ENCODE data around the gene EPHA6.

The EPHA6 gene

DNA sequence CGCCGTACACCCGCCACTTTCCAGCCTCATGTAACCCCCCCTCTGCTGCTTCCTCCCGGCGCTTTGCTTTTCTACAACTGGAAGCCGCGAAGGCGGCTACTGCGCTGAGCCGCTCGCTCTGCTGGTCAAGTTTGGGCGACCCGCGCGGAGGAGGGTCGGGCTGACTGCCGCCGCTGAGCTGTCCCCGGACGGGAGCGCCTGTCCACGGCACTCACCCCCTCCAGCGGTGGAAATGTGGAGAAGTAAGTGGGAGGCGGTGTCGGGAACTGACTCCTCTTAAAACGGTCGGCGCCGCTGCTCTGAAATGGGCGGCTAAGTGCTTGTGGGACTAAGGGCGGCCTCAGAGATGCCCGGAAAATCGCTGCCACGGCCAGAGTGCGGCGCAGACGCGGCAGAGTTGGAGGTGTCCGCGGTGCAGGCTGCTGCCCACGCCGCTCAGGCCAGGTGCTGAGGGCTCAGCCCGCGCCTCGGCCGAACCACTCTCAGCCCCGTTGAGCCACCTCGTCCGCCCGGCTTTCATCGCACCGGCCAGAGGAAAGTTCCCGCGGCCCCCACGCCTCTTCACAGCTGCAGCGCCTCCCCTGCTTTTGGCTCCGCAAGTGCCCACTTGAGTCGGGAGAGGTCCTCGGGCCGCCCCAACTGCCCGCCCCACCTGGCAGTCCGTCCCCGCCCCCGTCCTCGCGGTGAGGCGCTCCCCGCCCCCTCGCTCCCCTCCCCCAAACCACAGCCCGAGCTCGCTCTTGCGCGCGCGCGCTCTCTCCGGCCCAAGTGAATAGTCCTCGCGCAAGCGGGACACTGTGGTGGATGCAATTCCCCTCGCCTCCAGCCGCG, at the start of gene EPHA6:
EPHA6 (plus strand) TSS at position 775 of the 831 bp plus-strand sequence.
- DNase-seq, result peak; percentile 49

DNA sequence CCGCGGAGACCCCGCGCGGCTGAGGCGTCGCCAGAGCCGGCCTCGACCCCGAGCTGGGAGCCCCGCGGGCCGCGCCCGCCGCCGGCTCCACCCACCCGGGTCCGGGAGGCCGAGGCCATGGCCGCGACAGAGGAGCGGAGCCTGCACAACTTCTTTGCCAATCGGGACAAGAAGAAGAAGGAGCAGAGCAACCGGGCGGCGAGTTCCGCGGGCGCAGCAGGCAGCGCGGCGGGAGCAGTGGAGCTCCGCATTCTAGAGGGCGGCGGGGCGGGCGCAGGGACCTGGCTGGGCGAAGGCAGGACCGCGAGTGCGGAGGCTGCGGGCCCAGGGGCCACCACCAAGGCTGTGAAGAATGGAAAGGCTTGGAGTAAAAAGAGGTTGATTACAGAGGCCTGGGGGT, 37.6 kb upstream of the EPHA6 start:
- no peak for DNase-seq

- no peak for DNase-seq
Observed at GRCh38 chr3:96779810-96780209, 34.6 kb upstream of the EPHA6 start.

DNA sequence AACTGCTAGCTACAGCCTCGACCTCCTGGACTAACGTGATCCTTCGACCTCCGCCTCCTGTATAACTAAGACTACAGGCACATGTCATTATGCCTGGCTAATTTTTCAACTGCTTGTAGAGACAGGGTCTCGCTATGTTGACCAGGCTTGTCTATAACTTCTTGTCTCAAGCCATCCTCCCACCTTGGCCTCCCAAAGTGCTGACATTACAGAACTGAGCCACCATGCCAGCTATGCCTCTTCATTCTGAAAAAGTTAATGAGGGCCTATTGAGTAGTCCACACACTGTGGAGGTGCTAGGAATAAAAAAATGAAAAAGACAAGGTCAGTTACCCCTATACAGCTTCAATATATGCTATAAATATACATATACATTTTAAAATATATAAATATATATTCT, 18.3 kb upstream of the EPHA6 start:
- DNase-seq, result no peak

DNA sequence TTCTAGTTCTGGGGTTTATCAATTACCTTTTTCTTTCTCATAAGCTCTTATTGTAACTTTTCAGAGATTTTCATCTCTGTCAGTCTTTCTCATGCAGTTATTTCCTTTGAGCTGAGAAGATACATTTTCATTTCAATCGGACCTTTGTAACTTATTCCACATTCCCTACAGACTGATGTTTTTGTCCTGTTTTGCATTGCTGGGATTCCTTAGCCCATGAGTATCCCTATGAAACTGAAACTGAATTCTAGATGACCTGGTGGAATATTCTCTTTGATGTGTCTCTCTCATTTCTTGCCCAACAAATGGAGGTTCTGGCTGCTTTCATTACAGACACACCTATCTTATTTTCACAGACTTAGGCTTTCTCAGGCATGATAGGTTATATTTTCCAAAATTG, 10.5 kb upstream of the EPHA6 start:
- DNase-seq, result no peak

- DNase-seq, result no peak
Observed at GRCh38 chr3:96806341-96806740, 8.1 kb upstream of the EPHA6 start.

- DNase-seq, result peak; percentile 68
Observed at GRCh38 chr3:96813134-96813819, 1.1 kb upstream of the EPHA6 start.

DNA sequence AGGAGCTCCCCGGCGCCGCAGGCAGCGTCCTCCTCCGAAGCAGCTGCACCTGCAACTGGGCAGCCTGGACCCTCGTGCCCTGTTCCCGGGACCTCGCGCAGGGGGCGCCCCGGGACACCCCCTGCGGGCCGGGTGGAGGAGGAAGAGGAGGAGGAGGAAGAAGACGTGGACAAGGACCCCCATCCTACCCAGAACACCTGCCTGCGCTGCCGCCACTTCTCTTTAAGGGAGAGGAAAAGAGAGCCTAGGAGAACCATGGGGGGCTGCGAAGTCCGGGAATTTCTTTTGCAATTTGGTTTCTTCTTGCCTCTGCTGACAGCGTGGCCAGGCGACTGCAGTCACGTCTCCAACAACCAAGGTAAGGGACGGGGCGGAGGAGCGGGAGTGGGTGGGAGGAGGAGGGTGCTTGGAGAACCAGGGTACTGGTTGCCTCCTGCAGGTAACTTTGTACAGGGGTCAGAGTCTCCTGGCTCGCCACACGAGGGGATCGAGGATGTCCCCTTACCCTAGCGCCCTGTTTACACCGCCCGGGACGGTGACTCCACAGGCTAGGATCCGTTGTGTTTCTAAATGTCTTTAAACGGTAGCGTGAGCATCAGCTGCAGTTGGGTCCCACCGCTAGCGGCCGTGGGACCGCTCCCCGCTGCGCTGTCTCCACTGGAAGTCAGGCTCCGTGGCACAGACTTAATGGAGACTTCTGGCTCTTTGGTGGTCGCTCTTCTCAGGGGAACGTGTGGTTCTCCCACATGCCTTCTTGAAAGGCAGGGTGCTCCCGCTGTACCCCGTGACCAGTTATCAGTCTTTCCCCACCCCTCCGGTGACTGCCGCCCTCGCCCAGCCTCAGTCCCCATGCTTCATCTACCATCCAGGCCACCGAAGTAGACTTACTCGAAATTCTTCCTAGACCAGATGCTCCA, 515 bp downstream of the EPHA6 start:
- DNase-seq, result no peak

DNA sequence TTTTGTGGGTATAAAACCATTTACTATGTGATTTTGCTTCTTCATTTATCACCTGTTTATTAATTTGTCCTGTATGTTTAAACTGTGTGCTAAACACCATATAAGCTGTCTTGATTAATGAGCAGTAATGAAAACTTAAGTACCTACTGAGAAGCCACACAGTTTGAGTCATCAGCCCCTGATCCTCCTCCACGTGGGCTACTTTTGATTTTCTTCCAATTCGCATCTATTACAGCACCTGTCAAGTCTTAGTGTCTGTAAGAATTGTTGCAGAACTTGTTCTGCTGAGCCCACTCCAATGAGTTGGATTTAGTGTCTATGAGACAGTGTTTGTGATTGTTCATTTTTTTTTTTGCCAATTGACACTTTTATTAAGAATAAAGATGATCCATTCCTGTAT, 16.8 kb downstream of the EPHA6 start:
- DNase-seq, result no peak

DNA sequence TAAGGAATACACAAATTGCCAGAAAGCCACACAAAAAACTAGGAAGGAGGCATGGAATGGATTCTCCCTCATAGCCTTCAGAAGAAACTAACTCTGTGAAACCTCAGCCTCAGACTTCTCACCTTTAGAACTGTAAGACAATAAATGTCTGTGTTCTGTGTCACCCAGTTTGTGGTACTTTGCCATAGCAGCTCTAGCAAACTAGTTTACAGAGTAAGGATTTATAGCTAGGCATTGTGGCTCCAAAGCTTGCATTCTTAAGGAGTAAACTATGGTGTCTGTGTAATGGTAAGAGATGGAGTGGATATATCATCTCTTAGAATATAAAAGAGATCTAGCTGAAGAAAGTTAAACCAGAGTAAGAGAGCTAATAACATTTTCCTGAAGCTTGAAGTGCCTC, 18.9 kb downstream of the EPHA6 start:
- DNase-seq, result no peak

DNA sequence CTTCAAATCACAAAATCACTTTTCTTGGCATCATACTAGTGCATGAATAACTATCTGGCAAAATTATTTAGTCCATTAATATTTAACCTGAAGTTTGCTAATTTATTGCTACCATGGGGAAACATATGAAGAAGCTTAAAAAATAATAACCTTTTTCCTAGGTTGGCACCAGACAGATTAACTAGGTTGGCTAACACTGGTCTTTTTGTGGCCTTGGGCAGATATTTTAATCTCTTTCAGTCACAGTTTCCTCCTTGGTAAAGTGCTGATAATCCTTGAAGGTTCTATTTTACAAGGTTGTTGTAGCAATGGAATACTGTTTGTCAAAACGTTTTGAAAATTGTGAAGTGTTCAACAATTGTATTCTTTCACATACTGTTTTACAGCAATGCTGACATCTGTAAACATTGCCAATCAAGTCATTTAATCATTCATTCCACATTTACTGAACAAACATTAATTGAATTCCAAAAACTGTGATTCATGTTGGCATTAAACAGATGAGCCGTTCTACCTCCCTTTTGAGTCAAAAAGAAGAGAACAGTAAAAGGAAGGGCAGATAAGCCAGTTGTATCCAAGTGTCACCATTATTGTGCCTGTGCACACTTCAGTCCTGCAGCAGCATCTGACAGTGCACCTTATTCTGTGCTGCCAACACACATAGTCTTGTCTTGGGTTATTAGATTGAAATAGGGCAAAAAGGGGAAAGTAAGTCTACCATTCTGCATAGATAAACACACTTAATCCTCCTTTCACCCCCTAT, 21.9 kb downstream of the EPHA6 start:
- no peak for DNase-seq

- DNase-seq, result no peak
Observed at GRCh38 chr3:96843505-96844203, 29.3 kb downstream of the EPHA6 start.

DNA sequence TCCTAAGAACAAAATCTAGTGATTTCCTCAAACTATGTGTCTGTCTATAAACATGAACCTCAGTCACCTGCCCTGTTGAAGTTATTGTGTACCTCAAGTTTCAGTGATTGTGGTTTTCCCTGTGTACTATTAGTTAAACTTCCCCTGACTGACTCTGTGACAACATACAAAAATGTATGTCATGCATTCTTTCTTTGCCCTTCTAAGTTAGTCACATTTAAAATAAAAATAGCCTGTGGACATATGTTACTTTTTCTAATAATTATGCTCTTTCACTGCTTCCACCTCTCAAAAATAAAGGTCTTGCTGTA, 29.8 kb downstream of the EPHA6 start:
- no peak for DNase-seq

DNA sequence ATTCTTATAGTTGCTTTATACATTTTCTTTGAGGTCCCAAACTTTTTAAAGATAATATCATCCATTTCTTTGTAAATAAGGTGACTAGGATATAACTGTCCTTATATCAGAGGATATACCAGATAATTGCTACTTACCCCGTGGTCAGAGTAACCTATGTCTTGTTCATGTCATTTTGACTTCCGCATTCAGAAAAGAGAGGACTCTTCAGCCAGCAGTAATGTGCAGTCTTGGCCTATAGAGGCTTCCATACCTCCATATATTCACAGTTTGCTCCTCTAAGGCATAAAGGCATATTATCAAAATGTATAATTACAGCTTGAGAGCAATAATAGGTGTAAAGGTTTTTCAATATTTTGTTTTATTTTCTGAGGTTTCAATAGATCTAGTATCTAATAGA, 38.5 kb downstream of the EPHA6 start:
- no peak for DNase-seq

GRCh38 chr3:96860882-96861281, 46.5 kb downstream of the EPHA6 start:
- no peak for DNase-seq

GRCh38 chr3:96863129-96863740, 48.8 kb downstream of the EPHA6 start:
- no peak for DNase-seq

- no peak for DNase-seq
Observed at GRCh38 chr3:96865605-96866004, 51.2 kb downstream of the EPHA6 start.

DNA sequence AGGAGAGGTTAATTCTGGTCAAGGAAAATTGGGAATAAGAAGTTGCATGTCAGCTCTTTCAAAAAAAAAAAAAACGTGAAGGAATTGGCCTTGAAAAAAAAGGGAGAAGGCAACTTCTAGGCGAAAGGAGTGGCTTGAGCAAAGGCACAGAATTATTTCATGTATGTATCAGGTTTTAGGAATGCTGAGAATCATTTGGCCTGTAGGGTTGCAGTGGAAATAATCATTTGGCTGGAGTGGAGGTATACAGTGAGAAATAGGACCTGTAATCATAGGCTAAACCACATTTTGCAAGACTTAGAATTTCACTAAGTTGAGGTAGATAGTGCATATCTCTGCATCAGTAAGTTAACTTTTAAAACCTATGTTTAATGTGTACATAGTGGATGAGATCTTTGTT, 54.9 kb downstream of the EPHA6 start:
- DNase-seq, result no peak

GRCh38 chr3:96877510-96877909, 63.1 kb downstream of the EPHA6 start:
- DNase-seq, result no peak

DNA sequence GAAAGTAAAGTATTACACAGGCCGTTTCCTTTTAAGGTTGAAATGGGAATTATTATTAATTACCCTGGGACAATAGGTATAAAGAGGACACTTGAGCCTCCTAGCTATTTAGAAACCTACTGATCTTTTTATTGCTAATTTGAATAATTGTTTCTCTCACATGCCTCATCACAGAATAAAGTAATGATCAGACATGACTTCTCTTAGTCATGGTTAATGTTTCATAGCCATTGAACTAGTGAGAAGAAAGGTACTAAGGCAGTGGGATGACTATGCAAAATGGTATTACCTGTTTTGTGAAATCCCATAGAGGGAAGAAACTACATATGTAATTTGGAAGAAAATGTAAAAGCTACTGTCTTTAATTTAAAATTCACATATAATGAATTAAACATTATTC, 85.6 kb downstream of the EPHA6 start:
- DNase-seq, result no peak

DNA sequence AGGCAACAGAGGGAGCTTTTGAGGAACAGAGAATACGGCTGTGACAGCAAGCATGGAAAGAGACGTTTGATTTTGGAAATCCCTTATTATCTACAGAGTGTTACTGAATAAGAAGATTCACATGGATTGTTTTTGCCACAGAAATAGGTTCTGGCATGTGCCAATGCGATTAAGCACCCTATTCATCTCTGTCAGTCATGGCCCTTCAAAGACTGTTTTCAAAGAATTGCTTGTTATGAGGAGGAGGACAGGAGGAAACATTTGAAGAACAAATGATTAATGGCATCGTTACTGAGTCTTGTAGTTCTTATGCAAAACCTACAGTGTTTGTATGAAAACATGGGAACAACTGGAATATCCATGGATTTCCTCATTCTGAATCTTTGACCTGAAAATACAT, 86.2 kb downstream of the EPHA6 start:
- DNase-seq, result no peak

- DNase-seq, result no peak
Observed at GRCh38 chr3:96915445-96915844, 101.1 kb downstream of the EPHA6 start.

All from T1000 (cell line).